DMS53 treated with DMSO at 0.1 percent for 48 hours (cell line): ENCODE data around the gene MTTP.
"Not testable (repeated sequence)": the region's sequence is repeated elsewhere in the genome, so short reads cannot be mapped to it uniquely, and the experiment has no call there.

ENCODE experiments used
- DNase-seq: peaks from one replicate; lab custom pipeline; 2025; ENCODE audit not compliant: unreplicated experiment; lab: John Stamatoyannopoulos, UW

Gene MTTP

DNA sequence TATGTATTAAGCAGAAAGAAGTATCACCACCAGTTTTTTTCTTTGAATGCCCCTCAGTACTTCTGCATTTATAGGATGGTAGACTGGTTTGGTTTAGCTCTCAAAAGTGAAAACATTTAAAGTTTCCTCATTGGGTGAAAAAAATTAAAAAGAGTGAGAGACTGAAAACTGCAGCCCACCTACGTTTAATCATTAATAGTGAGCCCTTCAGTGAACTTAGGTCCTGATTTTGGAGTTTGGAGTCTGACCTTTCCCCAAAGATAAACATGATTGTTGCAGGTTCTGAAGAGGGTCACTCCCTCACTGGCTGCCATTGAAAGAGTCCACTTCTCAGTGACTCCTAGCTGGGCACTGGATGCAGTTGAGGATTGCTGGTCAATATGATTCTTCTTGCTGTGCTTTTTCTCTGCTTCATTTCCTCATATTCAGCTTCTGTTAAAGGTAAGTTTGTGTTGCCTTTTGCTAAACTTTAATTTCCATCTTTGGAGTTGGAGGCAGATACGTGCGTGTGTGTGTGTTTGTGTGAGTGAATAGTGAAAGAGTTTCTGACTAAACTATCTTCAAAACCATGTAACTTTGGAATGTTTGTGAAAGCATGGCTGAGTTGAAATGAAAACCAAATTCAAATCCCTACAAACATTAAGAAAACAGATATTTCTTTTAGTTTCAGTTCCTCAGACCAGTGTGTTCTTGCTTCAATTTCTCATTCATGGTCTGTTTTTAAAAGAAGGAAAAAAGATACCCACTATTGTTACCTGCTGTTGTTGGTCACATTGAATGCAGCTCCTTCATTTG is at the start of gene MTTP:
Gene MTTP (plus strand): TSS at position 295 of the 795 bp plus-strand sequence. CDS start 86 bp downstream, at position 381.
- DNase-seq: no peak

- no peak for DNase-seq
Measured at GRCh38 chr4:99529228-99529627, 45.4 kb upstream of the MTTP start.

GRCh38 chr4:99529956-99530355 is 44.7 kb upstream of the MTTP start:
- DNase-seq: no peak

DNA sequence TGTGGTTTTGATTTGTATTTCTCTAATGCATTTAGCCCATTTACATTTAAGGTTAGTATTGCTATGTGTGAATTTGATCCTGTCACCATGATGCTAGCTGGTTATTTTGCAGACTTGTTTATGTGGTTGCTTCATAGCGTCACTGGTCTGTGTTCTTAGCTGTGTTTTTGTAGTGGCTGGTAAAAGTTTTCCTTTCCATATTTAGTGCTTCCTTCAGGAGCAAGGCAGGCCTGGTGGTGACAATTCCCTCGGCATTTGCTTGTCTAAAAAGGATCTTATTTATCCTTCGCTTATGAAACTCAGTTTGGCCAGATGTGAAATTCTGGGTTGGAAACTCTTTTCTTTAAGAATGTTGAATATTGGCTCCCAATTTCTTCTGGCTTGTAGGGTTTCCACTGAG is 39.9 kb upstream of the MTTP start:
- not testable (repeated sequence) for DNase-seq

- DNase-seq: no peak
Measured at GRCh38 chr4:99536271-99536670, 38.4 kb upstream of the MTTP start.

GRCh38 chr4:99536848-99537247 is 37.8 kb upstream of the MTTP start:
- DNase-seq: peak; percentile 2

- DNase-seq: no peak
Measured at GRCh38 chr4:99537674-99538073, 37.0 kb upstream of the MTTP start.

GRCh38 chr4:99540277-99540939 is 34.2 kb upstream of the MTTP start:
- DNase-seq: no peak

GRCh38 chr4:99552872-99553271 is 21.8 kb upstream of the MTTP start:
- DNase-seq: no peak

DNA sequence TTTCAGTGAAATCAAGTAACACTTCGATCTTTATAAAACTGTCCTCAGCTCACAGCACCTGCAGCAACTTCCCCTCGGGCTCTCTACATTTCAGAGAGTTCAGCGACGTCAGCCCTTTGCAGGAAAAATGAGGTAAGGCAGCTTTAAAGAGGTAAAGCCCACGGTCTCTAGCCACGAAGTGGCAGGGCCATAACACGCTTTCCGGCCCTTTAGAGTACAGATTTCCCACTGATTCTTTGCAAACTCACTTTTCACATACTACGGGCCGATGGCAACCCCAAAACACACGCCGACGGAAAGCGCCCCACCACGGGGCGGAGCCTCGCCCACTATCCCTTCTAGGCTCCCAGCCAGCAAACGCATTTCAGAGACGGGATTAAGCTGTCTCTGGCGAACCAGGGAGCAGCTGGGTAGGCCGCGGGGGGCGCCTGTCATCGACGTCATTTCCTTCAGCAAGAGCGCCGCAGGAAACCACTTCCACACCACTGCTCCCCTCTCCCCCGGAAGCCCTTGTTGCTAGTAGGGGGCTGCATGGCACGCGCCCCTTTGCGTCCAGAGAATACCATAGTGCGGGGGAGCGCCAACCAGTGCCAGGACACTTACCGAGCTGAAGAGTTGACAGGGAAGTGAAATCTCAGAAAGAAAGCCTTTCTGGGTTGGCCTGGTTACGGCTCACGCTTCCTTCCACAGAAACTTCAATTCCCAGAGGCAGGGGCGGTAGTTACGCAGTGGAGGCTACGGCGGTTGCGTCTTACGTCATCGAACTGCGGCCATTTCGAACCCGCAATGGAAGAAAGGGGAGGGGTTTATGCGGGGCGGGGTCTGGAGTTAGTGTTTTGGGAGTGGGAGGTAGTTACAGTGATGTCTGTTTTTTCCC is 11.1 kb upstream of the MTTP start, which contains the start of gene TRMT10A:
Gene TRMT10A (minus strand): TSS at position 730 of the 877 bp plus-strand sequence. CDS start 4,701 bp downstream, outside the sequence.
- DNase-seq: peak; percentile 86

- no peak for DNase-seq
Measured at GRCh38 chr4:99564921-99565320, 9.7 kb upstream of the MTTP start.

DNA sequence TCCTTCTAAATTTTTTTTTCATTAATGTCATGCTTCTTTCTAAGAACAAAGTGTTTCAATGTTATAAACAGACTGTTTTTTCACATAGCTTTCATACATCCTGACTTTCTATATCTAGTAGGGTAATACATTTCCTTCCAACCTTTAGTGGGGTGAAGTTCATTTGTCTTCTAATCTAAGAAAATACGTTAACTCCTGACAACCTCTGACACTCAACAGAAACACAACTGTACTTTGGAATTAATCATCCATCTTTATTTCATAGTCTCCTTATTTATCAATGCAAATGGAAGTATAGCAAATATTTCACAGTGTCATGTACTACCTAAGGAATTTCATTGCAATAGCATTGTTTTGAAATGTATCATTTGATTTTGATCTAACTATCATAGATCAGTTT is 2.7 kb upstream of the MTTP start:
- no peak for DNase-seq

- DNase-seq: no peak
Measured at GRCh38 chr4:99572527-99573240, 1.9 kb upstream of the MTTP start.

DNA sequence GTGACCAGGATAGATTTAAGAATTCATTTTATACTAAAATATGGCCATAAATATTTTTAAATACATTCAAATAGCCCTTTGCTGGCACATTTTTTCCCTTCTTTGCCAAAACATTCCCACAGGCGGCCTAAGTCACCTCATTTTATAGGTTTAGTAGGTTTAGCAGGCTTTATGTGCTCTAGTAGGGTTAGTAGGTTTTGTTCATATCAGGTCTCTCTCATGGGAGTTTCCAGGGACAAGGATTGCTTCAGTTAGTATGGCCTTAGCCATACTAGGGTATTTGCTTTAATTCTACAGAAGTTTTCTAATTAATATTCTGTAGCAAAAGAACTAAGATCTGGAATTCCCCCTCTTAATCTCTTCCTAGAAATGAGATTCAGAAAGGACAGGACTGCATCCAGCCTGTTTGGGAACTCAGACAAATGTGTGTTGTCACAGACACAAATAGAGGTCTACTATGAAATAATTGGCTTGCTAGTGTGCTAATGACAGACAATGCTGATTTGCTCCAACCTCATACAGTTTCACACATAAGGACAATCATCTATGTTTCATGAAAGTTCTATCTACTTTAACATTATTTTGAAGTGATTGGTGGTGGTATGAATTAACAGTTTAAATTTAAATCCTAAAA is 772 bp upstream of the MTTP start:
- no peak for DNase-seq

DNA sequence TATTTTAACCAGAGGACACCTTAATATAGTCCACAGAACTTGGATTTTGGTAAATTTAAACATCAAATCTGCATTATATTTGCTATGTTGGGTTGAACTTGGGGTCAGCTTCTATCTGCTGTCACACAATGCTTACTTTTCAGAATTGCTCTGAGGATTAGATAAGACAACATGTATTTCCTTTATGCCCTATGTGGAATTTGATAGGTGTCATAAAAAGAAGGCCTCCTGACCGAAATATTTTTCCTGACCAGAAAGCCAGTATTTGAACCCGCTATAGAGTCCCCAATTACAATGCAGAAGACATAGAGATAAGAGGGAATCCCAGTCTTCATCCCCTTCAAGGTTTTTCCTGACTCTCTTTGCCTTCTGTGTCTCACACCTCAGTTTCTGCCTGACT is 4.1 kb downstream of the MTTP start:
- DNase-seq: no peak

DNA sequence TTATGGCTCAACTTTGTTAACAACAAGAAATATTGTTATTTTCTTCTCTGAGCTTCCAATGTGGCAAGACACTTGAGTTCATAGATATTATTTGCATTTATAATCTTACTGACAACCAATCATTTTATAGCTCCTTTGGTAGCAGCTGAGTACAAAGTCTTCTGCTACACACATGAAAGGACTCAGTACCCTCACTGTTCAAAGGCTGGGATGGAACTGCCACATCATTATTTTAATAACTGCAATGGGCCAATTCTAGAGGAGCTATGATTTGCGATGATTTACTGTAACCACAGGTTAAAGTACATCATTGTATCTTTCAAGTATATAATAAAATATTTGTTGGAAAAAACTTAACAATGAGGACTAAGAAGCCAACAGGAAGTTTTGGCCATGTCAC is 10.9 kb downstream of the MTTP start:
- no peak for DNase-seq

DNA sequence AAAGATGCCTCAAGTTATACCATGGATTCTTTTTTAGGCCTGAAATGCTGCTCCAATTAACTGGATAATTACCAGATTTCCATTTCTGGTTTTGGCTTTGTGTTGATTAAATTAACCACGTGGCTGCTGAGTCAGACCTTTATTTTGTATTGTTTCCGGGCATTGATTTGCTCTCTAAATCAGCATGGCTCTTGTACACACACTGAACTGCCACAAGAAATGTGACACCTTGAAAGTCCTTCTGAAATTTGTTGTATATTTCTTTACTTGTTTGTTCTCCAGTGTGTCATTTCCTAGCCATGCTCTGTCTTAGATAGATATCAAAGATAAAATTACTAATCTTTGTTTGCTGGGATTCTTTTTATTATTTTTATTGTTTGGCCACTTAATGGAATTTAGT is 11.7 kb downstream of the MTTP start:
- DNase-seq: no peak

DNA sequence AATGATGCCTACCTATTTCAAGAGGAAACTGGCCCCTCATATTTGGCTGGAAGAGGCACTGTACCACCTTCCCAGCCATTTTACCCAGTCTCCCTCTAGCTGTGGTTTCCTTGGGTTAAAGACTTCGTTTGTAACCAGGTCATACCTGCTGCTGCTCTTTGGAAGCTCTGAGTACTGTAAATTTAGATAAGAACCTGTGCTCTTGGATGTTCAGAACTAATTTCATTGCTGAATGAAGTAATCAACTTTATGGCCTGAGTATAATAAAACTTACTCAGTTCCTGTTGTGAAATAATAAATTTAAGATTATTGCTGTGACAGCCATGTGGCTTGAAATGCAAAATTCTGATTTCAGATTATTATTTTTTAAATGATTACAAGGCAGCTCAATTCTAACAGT is 12.2 kb downstream of the MTTP start:
- no peak for DNase-seq

GRCh38 chr4:99587309-99587708 is 12.7 kb downstream of the MTTP start:
- no peak for DNase-seq

DNA sequence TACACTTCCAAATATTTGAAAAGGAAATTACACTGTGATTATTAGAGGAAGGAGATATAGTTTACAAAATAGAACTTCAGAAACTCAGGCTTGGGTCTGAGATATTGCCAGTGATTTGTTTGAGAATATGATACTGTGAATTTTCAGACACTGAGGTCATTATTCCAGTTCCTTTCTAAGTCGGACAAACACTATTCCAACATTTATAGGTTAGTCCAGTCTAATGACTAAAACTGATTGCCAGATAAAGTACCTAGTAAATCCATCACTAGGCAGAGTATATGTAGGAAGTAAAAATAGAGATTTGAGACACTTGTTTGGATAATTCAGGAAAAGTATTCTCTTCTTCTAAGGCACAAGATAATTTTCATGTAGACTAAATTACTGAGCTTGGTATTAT is 13.2 kb downstream of the MTTP start:
- no peak for DNase-seq
